C1 segment of cervical spinal cord (tissue), 14 donors: Measurements from ENCODE around the gene DNAJC10.
"Not testable (repeated sequence)": the region's sequence is repeated elsewhere in the genome, so short reads cannot be mapped to it uniquely, and the experiment has no call there.

Experiments used
- DNase-seq, 14 donors: peaks; one replicate each; lab custom pipeline; 2025; lab: John Stamatoyannopoulos, UW

Gene DNAJC10

GRCh38 chr2:182715892-182716649 is at the start of gene DNAJC10:
Gene DNAJC10 (plus strand): TSS chr2:182716257. CDS start chr2:182718087, 1,830 bp downstream.
- DNase-seq, result peak; percentile 57 to 98 (median 92)

GRCh38 chr2:182666674-182667314 is 49.3 kb upstream of the DNAJC10 start:
- DNase-seq, result no peak

- no peak for DNase-seq
These were observed 48.8 kb upstream of the DNAJC10 start for GRCh38 chr2:182667315-182667695.

GRCh38 chr2:182668671-182669070 is 47.4 kb upstream of the DNAJC10 start:
- DNase-seq, result no peak

GRCh38 chr2:182672466-182673165 is 43.4 kb upstream of the DNAJC10 start:
- no peak for DNase-seq

- DNase-seq, result no peak
These were observed 35.2 kb upstream of the DNAJC10 start for GRCh38 chr2:182680837-182681236.

GRCh38 chr2:182682210-182682609 is 33.8 kb upstream of the DNAJC10 start:
- no peak for DNase-seq

- no peak for DNase-seq
These were observed 30.5 kb upstream of the DNAJC10 start for GRCh38 chr2:182685559-182685958.

GRCh38 chr2:182686763-182687162 is 29.3 kb upstream of the DNAJC10 start:
- DNase-seq, result not testable (repeated sequence)

- DNase-seq, result no peak
These were observed 21.9 kb upstream of the DNAJC10 start for GRCh38 chr2:182694189-182694588.

GRCh38 chr2:182695776-182696175 is 20.3 kb upstream of the DNAJC10 start:
- no peak for DNase-seq

GRCh38 chr2:182698671-182699070 is 17.4 kb upstream of the DNAJC10 start:
- no peak for DNase-seq

- DNase-seq, result no peak
These were observed 10.3 kb upstream of the DNAJC10 start for GRCh38 chr2:182705761-182706160.

- DNase-seq, result no peak
These were observed 9.3 kb upstream of the DNAJC10 start for GRCh38 chr2:182706751-182707150.

GRCh38 chr2:182713601-182714000 is 2.5 kb upstream of the DNAJC10 start:
- no peak for DNase-seq

- no peak for DNase-seq
These were observed 751 bp upstream of the DNAJC10 start for GRCh38 chr2:182715121-182715891.

GRCh38 chr2:182716650-182716979 is 558 bp downstream of the DNAJC10 start:
- DNase-seq, result peak in 4 of 14 donors; percentile 34 to 57 (median 44)

- DNase-seq, result peak in 1 of 14 donors; percentile 39
These were observed 1.4 kb downstream of the DNAJC10 start for GRCh38 chr2:182717416-182717815.

GRCh38 chr2:182717816-182718215 is 1.8 kb downstream of the DNAJC10 start:
- DNase-seq, result no peak

GRCh38 chr2:182718459-182718858 is 2.4 kb downstream of the DNAJC10 start:
- DNase-seq, result no peak

- not testable (repeated sequence) for DNase-seq
These were observed 3.1 kb downstream of the DNAJC10 start for GRCh38 chr2:182719116-182719515.

- no peak for DNase-seq
These were observed 8.6 kb downstream of the DNAJC10 start for GRCh38 chr2:182724656-182725055.
